ENCODE measurements around the gene FBXO31. TPM values are rescaled to one million over a fixed set of nuclear protein-coding genes. Genes with fewer than 3 reads are reported as not detected.

The FBXO31 gene
- polyA plus RNA-seq, 1 donor from 2014 or later, result 20.6 TPM

- no peaks in the 10 kb centered on the region for H3K36me3 ChIP-seq (ENCODE audit: insufficient read depth, low read length)
- H3K9me3 ChIP-seq (ENCODE audit: low read length), result no peaks in the 10 kb centered on the region
- no peaks in the 10 kb centered on the region for H3K9me2 ChIP-seq (ENCODE audit: insufficient read depth, low read length)
- no peaks in the 10 kb centered on the region for H3F3A ChIP-seq (ENCODE audit: insufficient read depth, low read length, poor library complexity, severe bottlenecking)
- no peak overlapping the region for H3K4me2 ChIP-seq (ENCODE audit: low read length)
- H3K79me2 ChIP-seq (replicated peaks; ENCODE audit: insufficient read depth, low read length), result no peaks in the 10 kb centered on the region
- no peaks in the 10 kb centered on the region for H3K27me3 ChIP-seq (ENCODE audit: insufficient read depth, low read depth, low read length)
- no peak for TF ChIP-seq MXI1 (conservative IDR thresholded peaks at IDR 0.05; ENCODE audit: poor library complexity, severe bottlenecking)
- no peak for TF ChIP-seq TAF1 (IDR thresholded peaks at IDR 0.05; ENCODE audit: low read depth)
- TF ChIP-seq RAD21 (conservative IDR thresholded peaks at IDR 0.05), result no peak
- TF ChIP-seq EZH2 (IDR thresholded peaks at IDR 0.05; ENCODE audit: borderline replicate concordance, insufficient read depth, low read length, poor library complexity, severe bottlenecking), result no peak
- no peak for TF ChIP-seq POLR2AphosphoS5 (IDR thresholded peaks at IDR 0.05)
- TF ChIP-seq EP300 (conservative IDR thresholded peaks at IDR 0.05; ENCODE audit: poor library complexity, severe bottlenecking), result no peak
- TF ChIP-seq SMC3 (conservative IDR thresholded peaks at IDR 0.05; ENCODE audit: poor library complexity), result no peak
- no peak for TF ChIP-seq CTCF (IDR thresholded peaks at IDR 0.05; ENCODE audit: poor library complexity, severe bottlenecking)
- no peak for TF ChIP-seq REST (IDR thresholded peaks at IDR 0.05; ENCODE audit: borderline replicate concordance)
- no peak overlapping the region for H3K4me3 ChIP-seq (ENCODE audit: low read length)
- H3K27ac ChIP-seq (ENCODE audit: low read length), result no peak overlapping the region
- no peaks in the 10 kb centered on the region for H4K20me1 ChIP-seq (ENCODE audit: insufficient read depth)
- H2AFZ ChIP-seq (ENCODE audit: low read depth, low read length), result no peak overlapping the region
- no peak overlapping the region for H3K9ac ChIP-seq (ENCODE audit: low read length)
Observed at GRCh38 chr16:87412996-87413421, 29.4 kb upstream of the FBXO31 start.

GRCh38 chr16:87412371-87412995 is 28.9 kb upstream of the FBXO31 start:
- H3K4me3 ChIP-seq (ENCODE audit: low read length), result no peak overlapping the region
- no peak overlapping the region for H3K27ac ChIP-seq (ENCODE audit: low read length)
- no peaks in the 10 kb centered on the region for H3K36me3 ChIP-seq (ENCODE audit: insufficient read depth, low read length)
- H3K4me2 ChIP-seq (ENCODE audit: low read length), result no peak overlapping the region
- no peaks in the 10 kb centered on the region for H3F3A ChIP-seq (ENCODE audit: insufficient read depth, low read length, poor library complexity, severe bottlenecking)
- H2AFZ ChIP-seq (ENCODE audit: low read depth, low read length), result no peak overlapping the region
- no peaks in the 10 kb centered on the region for H3K79me2 ChIP-seq (replicated peaks; ENCODE audit: insufficient read depth, low read length)
- H3K27me3 ChIP-seq (ENCODE audit: insufficient read depth, low read depth, low read length), result no peaks in the 10 kb centered on the region
- H3K9me2 ChIP-seq (ENCODE audit: insufficient read depth, low read length), result no peaks in the 10 kb centered on the region
- TF ChIP-seq SMC3 (conservative IDR thresholded peaks at IDR 0.05; ENCODE audit: poor library complexity) (no peak), POLR2AphosphoS5 (IDR thresholded peaks at IDR 0.05) (no peak), CTCF (IDR thresholded peaks at IDR 0.05; ENCODE audit: poor library complexity, severe bottlenecking) (no peak), EZH2 (IDR thresholded peaks at IDR 0.05; ENCODE audit: borderline replicate concordance, insufficient read depth, low read length, poor library complexity, severe bottlenecking) (no peak), MXI1 (conservative IDR thresholded peaks at IDR 0.05; ENCODE audit: poor library complexity, severe bottlenecking) (no peak), TAF1 (IDR thresholded peaks at IDR 0.05; ENCODE audit: low read depth) (no peak), EP300 (conservative IDR thresholded peaks at IDR 0.05; ENCODE audit: poor library complexity, severe bottlenecking) (no peak)
- no peaks in the 10 kb centered on the region for H4K20me1 ChIP-seq (ENCODE audit: insufficient read depth)
- no peak overlapping the region for H3K9ac ChIP-seq (ENCODE audit: low read length)
- H3K9me3 ChIP-seq (ENCODE audit: low read length), result no peaks in the 10 kb centered on the region
